ENCODE measurements around the gene NTF3.

Gene NTF3

GRCh38 chr12:5509557-5509956 lies 77.6 kb downstream of the NTF3 start:
- no peak for TF ChIP-seq CTCF (IDR thresholded peaks at IDR 0.05; ENCODE audit: borderline replicate concordance, insufficient read depth, low read depth, low read length)
- no peak overlapping the region for H3K4me3 ChIP-seq (ENCODE audit: low read depth, low read length)

GRCh38 chr12:5510251-5510805 lies 78.4 kb downstream of the NTF3 start:
- no peak overlapping the region for H3K4me3 ChIP-seq (ENCODE audit: low read depth, low read length)
- TF ChIP-seq CTCF (IDR thresholded peaks at IDR 0.05; ENCODE audit: borderline replicate concordance, insufficient read depth, low read depth, low read length), result no peak

DNA sequence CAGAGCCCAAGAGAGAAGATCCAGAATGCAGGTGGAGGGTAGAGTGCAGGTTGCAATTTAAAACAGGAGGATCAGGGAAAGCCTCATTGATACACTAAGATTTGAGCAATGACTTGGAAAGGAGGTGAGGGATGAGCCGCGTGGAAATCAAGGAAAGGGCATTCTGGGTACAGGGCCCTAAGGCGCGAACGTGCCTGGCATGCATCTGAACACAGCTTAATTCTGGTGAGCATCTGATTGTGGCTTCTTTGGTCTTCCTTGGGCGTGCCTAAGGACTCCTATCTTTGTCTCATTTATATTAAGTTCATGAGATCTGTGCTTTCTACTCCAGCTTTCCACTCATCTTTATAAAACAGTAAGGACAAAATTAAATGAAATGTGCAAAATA lies 79.3 kb downstream of the NTF3 start:
- TF ChIP-seq CTCF (IDR thresholded peaks at IDR 0.05; ENCODE audit: borderline replicate concordance, insufficient read depth, low read depth, low read length), result no peak
- no peak overlapping the region for H3K4me3 ChIP-seq (ENCODE audit: low read depth, low read length)

- TF ChIP-seq CTCF (IDR thresholded peaks at IDR 0.05; ENCODE audit: borderline replicate concordance, insufficient read depth, low read depth, low read length), result peak; percentile 52
- H3K4me3 ChIP-seq (ENCODE audit: low read depth, low read length), result no peak overlapping the region
Measured at GRCh38 chr12:5511644-5512600, 80.0 kb downstream of the NTF3 start.

DNA sequence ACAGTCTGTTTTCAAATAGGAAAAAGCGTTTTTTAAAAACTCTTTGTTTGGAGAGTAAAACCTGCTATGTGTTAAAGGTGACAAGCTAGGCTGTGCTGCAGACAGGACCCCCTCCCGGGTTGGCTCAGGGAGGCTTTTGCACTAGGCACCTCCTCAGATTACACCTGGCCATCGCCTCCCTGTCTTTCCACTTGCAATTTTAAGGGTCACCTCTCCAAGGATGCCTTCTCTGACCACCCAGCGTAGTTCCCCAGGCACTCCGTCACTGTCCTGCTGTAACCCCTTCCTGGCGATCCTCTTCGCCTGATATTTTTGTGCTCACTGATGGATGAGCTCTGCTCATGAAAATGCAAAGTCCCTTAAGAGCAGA lies 80.7 kb downstream of the NTF3 start:
- TF ChIP-seq CTCF (IDR thresholded peaks at IDR 0.05; ENCODE audit: borderline replicate concordance, insufficient read depth, low read depth, low read length), result no peak
- no peak overlapping the region for H3K4me3 ChIP-seq (ENCODE audit: low read depth, low read length)

GRCh38 chr12:5513406-5513805 lies 81.5 kb downstream of the NTF3 start:
- no peak overlapping the region for H3K4me3 ChIP-seq (ENCODE audit: low read depth, low read length)
- no peak for TF ChIP-seq CTCF (IDR thresholded peaks at IDR 0.05; ENCODE audit: borderline replicate concordance, insufficient read depth, low read depth, low read length)

GRCh38 chr12:5514016-5514415 lies 82.1 kb downstream of the NTF3 start:
- no peak for TF ChIP-seq CTCF (IDR thresholded peaks at IDR 0.05; ENCODE audit: borderline replicate concordance, insufficient read depth, low read depth, low read length)
- H3K4me3 ChIP-seq (ENCODE audit: low read depth, low read length), result no peak overlapping the region

Data from GM12875 (cell line).